ENCODE results near the gene ZNF334. TPM values are rescaled to one million over a fixed set of nuclear protein-coding genes. Genes with fewer than 3 reads are reported as not detected.

The ZNF334 gene
- total and polyA plus RNA-seq, 2 of the 4 experiments (the other 2 are of a cell fraction), result 1.4 to 2.1 TPM

- 6% methylated on average over 12 of the region's 36 CpGs; no CpG with 5 or more reads in 1 of the 2 experiments for WGBS, 2 experiments (ENCODE audit: extremely low coverage in 2 of 2, insufficient read length in 1 of 2)
- Histone ChIP-seq H2AFZ (replicated peaks; ENCODE audit: low read length, poor library complexity) (peak overlapping the region; percentile 69), H3K4me2 (ENCODE audit: low read depth, low read length) (peak overlapping the region; percentile 50; the same call in 1 of the 2 replicates), H3K9ac (ENCODE audit: low read depth, low read length) (no peak overlapping the region), H3K36me3 (ENCODE audit: control insufficient read depth, insufficient read depth, low read length) (no peaks in the 10 kb centered on the region), H3K27ac (ENCODE audit: insufficient read depth, low read length) (no peak overlapping the region), H3K23ac (ENCODE audit: low read depth, low read length) (no peak overlapping the region), H3K27me3 (ENCODE audit: control insufficient read depth, insufficient read depth, low read length) (peaks cover 12% of the 10 kb centered on the region), H3K18ac (ENCODE audit: low read depth, low read length) (no peak overlapping the region), H4K5ac (ENCODE audit: low read depth, low read length) (no peak overlapping the region), H2BK15ac (ENCODE audit: low read depth, low read length) (no peak overlapping the region), H2AK9ac (replicated peaks; ENCODE audit: low read depth, low read length, poor library complexity) (no peak overlapping the region), H3K56ac (ENCODE audit: extremely low read depth, insufficient read depth, low read length) (no peak overlapping the region), H2AK5ac (ENCODE audit: low read depth, low read length) (no peak overlapping the region), H4K8ac (ENCODE audit: low read depth in 2 of 2, low read length in 2 of 2) (no peak overlapping the region), H3K4me1 (ENCODE audit: control insufficient read depth, insufficient read depth, low read length) (no peaks in the 10 kb centered on the region), H3K9me1 (ENCODE audit: insufficient read depth, low read length) (no peaks in the 10 kb centered on the region), H4K91ac (ENCODE audit: insufficient read depth, low read depth, low read length) (no peak overlapping the region), H3K79me1 (ENCODE audit: low read depth in 1 of 2, low read length in 2 of 2) (no peaks in the 10 kb centered on the region), H4K20me1 (ENCODE audit: insufficient read depth, low read length) (no peaks in the 10 kb centered on the region), H2BK5ac (ENCODE audit: low read depth, low read length, poor library complexity, severe bottlenecking) (no peak overlapping the region), H3K4me3 (ENCODE audit: insufficient read depth, low read depth, low read length) (no peak overlapping the region), H2BK20ac (ENCODE audit: low read depth, low read length) (no peak overlapping the region), H3K14ac (replicated peaks; ENCODE audit: low read depth, low read length) (no peak overlapping the region), H3K9me3 (ENCODE audit: control insufficient read depth, insufficient read depth, low read length) (peaks cover 3% of the 10 kb centered on the region; the same call in 1 of the 2 replicates), H3K4ac (ENCODE audit: low read depth, low read length) (no peak overlapping the region), H2BK120ac (ENCODE audit: low read depth, low read length) (no peak overlapping the region)
- ChIA-PET POLR2A (ENCODE audit: unreplicated experiment) (no interaction called here), CTCF (no interaction called here)
- dilution Hi-C loops (cut with HindIII; ENCODE audit: low sequenced_read_pairs, unreplicated experiment) (no loop called here), in situ Hi-C loops (cut with MboI; ENCODE audit: low sequenced_read_pairs) (no loop called here), intact Hi-C loops (cut with micrococcal nuclease) (no loop called here)
- DNase-seq, result no peak
- no TSS peak for BruUV-seq (replicated peaks)
- no peak for TF ChIP-seq FOS (IDR thresholded peaks at IDR 0.05; ENCODE audit: low read depth, low read length)
- TF ChIP-seq USF2 (IDR thresholded peaks at IDR 0.05; ENCODE audit: low read depth, low read length), result no peak
- no peak for TF ChIP-seq MAFK (IDR thresholded peaks at IDR 0.05; ENCODE audit: low read depth, low read length)
- no peak for ATAC-seq (ENCODE audit: low read depth)
Observed at GRCh38 chr20:46458866-46459750, 54.3 kb downstream of the ZNF334 start.
